Fibroblast of skin of right quadriceps (primary cell): ENCODE data around the gene GDI2.
"Not testable (repeated sequence)": the region's sequence is repeated elsewhere in the genome, so short reads cannot be mapped to it uniquely, and the experiment has no call there.

ENCODE experiments used
- DNase-seq: peaks from one replicate; pipeline ENCODE4 v3.0.0-alpha.2; 2013

GDI2 gene

GRCh38 chr10:5827841-5828240 lies 14.6 kb upstream of the GDI2 start:
- DNase-seq: no peak

GRCh38 chr10:5826511-5826910 lies 13.3 kb upstream of the GDI2 start:
- not testable (repeated sequence) for DNase-seq

GRCh38 chr10:5818894-5819293 lies 5.7 kb upstream of the GDI2 start:
- no peak for DNase-seq

GRCh38 chr10:5818048-5818331 lies 4.8 kb upstream of the GDI2 start:
- no peak for DNase-seq

GRCh38 chr10:5817322-5818047 lies 4.3 kb upstream of the GDI2 start:
- no peak for DNase-seq

GRCh38 chr10:5816170-5816569 lies 2.9 kb upstream of the GDI2 start:
- DNase-seq: no peak

- peak; percentile 18 for DNase-seq
Observed at GRCh38 chr10:5814110-5815107, 1.2 kb upstream of the GDI2 start.

- DNase-seq: no peak
Observed at GRCh38 chr10:5813091-5813340, 218 bp downstream of the GDI2 start.

- peak; percentile 3 for DNase-seq
Observed at GRCh38 chr10:5812283-5813090, 747 bp downstream of the GDI2 start.

GRCh38 chr10:5811387-5811821 lies 1.8 kb downstream of the GDI2 start:
- DNase-seq: peak; percentile 47

GRCh38 chr10:5810225-5810624 lies 3.0 kb downstream of the GDI2 start:
- DNase-seq: no peak

- no peak for DNase-seq
Observed at GRCh38 chr10:5809527-5810154, 3.6 kb downstream of the GDI2 start.

GRCh38 chr10:5808783-5809392 lies 4.3 kb downstream of the GDI2 start:
- DNase-seq: not testable (repeated sequence)

- no peak for DNase-seq
Observed at GRCh38 chr10:5806745-5807144, 6.5 kb downstream of the GDI2 start.

- DNase-seq: no peak
Observed at GRCh38 chr10:5805711-5806110, 7.5 kb downstream of the GDI2 start.

- no peak for DNase-seq
Observed at GRCh38 chr10:5805260-5805659, 8.0 kb downstream of the GDI2 start.

GRCh38 chr10:5804386-5804785 lies 8.8 kb downstream of the GDI2 start:
- no peak for DNase-seq

- DNase-seq: no peak
Observed at GRCh38 chr10:5800782-5801181, 12.5 kb downstream of the GDI2 start.

GRCh38 chr10:5794236-5794635 lies 19.0 kb downstream of the GDI2 start:
- no peak for DNase-seq

- no peak for DNase-seq
Observed at GRCh38 chr10:5789626-5790025, 23.6 kb downstream of the GDI2 start.

- no peak for DNase-seq
Observed at GRCh38 chr10:5788969-5789368, 24.3 kb downstream of the GDI2 start.

GRCh38 chr10:5783300-5783699 lies 29.9 kb downstream of the GDI2 start:
- no peak for DNase-seq

GRCh38 chr10:5782174-5782573 lies 31.1 kb downstream of the GDI2 start:
- DNase-seq: no peak
